ENCODE measurements around the gene HSD17B2.
"Not testable (repeated sequence)": the region's sequence is repeated elsewhere in the genome, so short reads cannot be mapped to it uniquely, and the experiment has no call there.

Gene HSD17B2, protein sequence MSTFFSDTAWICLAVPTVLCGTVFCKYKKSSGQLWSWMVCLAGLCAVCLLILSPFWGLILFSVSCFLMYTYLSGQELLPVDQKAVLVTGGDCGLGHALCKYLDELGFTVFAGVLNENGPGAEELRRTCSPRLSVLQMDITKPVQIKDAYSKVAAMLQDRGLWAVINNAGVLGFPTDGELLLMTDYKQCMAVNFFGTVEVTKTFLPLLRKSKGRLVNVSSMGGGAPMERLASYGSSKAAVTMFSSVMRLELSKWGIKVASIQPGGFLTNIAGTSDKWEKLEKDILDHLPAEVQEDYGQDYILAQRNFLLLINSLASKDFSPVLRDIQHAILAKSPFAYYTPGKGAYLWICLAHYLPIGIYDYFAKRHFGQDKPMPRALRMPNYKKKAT

DNA sequence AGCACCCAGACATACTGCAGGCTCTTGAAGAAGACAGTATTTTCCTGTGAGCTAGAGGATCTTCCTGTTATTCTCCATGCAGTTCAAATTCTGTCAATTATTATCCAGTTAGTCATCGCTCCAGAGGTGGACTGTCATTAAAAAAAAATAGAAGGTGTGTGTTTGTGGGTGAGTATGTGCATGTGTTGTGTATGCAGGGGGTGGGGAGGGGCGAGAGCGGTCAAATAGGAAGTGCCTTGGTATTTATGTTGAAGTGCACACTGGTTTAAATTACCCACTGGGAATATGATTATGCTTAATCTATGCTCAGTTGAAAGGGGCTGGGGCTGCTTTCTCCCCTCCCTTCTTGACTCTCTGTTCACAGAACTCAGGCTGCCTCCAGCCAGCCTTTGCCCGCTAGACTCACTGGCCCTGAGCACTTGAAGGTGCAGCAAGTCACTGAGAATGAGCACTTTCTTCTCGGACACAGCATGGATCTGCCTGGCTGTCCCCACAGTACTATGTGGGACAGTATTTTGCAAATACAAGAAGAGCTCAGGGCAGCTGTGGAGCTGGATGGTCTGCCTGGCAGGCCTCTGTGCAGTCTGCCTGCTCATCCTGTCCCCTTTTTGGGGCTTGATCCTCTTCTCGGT lies at the start of gene HSD17B2:
Gene HSD17B2 (plus strand): TSS at position 273 of the 632 bp plus-strand sequence. CDS start 172 bp downstream, at position 445.
- no peak for DNase-seq

DNA sequence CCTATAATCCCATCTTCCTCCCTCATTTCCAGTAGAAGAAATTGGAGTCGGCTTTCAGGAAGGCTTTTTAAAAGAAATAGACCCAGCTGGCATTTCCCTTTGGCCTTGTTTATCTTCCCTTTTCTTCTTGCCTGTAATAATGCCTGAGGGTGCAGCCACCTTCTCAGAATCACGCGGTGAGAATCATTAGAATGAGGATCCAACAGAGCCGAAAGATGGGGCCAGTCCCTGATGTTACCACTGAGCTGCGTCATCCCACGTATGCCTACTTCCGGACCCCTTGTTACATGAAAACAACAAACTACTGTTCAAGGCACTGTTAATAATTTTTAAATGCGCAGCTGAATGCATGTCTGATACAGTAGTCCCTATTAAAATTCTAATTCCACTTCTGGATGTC lies 47.9 kb upstream of the HSD17B2 start:
- no peak for DNase-seq

DNA sequence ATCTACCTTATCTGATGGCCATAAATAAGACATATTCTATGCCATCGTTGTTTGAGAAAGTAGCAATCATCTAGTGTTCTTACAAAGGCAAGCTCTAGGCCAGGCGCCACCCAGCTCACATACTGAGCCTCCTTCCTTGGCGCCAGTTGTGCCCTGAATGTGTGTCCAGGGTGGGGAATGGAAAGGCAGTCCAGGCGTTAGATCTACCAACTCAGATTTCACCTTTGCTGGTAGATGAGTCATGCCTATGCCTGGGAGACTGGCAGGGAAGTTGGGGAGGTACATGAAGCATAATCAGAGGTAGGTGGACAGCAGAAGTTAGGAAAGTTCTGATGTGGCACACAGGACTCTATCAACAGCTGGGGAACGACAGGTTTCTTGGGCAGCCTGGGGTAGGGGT lies 47.3 kb upstream of the HSD17B2 start:
- no peak for DNase-seq

DNA sequence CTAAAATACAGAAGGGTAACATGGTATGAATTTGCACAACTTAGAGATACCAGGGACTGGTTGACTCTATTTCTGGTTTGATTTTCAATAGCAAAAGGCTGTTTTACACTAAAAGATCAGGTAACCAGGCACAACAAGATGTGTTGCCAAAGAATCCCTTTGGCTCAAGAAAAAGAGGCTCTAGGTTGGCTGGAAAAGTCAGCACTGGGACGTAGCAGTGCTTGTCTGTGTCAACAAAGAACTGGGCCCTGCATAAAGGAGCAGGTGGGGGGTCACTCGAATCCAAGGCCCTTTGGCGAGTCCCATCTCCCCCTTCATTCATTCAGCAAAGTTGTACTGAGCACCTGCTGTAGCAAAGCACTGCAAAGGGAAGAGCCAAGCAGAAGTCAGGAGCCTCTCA lies 42.2 kb upstream of the HSD17B2 start:
- no peak for DNase-seq

DNA sequence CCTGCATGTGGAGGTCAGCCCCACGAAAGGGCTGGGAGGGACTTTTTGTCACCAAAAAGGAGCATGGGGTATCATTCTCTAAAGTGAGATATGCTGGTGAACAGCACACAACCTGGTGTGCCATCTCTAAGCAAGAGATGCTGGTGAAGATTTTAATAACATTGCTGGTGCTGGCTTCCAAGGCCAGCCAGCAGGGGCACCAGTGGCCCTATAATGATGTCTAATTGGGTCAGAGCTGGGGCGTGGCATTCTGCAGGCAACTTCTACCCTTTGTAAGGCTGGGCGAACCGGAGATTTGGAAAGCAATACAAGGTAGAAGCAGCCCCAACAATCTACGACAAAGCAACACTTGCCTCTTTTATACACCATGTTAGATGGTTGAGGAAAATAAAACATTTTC lies 40.6 kb upstream of the HSD17B2 start:
- no peak for DNase-seq

DNA sequence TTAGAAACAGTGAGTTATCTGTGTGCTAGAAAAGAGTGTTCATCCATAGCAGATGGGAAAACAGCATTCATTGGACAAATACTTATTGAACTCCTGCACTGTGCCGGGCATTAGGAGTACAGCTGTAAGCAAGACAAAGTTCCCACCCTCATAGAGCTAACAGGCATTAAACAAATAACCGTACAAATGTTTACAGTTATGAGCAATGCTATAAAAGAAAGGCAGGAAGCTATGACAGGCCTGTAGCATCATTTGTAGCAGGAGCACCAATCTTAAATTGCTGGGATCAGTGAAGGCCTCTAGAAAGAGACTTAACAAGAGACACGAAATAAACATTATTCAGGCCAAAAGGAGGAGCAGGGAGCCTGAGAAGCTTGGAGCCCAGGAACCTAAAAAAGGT lies 39.4 kb upstream of the HSD17B2 start:
- DNase-seq: no peak

DNA sequence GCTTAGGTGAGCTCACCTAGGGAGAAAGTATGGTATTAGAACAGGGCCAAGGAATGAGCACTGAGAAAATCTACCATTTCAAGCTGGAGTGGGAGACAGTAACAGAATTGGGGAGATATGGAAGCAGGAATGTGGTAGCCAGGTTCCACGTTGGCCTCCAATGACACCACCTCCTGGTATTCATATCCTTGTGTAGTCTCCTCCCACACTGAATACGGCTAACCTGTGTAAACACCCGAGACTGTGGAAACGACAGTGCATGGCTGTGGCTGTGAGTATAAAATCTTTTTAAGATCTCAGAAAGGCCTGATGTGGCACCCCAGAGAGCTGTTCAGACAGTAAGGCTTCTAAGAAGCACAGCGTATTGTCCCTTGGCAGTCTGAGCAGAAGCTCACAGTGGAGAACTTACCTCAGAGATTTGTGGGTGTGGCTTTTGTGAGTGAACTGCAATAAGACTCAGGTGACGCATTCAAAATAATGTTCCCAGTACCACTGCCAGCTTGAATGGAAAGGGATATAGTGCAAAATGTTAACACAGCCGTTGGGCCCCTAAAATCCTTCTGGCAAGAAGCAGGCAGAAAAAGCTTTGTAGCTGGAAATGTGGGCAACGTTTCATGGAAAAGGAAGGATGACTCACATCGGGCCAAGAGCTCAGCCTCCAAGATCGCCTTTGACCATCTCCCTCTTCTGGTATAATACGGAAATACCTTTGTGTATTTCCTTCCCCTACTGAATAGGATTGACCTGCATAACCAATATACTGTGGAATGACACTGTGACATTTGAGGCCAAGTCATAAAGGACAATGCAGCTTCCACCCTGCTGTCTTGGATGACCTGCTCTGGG lies 38.2 kb upstream of the HSD17B2 start:
- DNase-seq: peak; percentile 15 to 37 (median 16)

DNA sequence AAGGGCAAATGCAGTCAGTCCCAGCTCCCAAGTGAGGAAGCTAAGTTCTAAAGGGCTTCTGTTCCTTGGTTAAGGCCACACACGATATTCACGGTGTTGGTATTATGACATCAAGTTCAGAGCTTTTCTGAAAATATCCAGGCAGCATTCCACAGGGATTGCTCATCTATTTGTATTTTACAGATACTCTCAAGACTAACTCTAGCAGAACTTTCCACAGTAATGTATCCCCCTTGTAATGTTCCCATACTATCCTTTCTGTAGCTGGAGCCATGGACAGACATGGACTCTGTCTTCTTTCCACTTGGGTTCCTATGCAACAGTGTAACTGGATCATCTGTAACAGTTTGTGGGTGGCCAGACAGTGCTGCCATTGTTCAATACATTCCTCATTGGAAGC lies 37.3 kb upstream of the HSD17B2 start:
- no peak for DNase-seq

DNA sequence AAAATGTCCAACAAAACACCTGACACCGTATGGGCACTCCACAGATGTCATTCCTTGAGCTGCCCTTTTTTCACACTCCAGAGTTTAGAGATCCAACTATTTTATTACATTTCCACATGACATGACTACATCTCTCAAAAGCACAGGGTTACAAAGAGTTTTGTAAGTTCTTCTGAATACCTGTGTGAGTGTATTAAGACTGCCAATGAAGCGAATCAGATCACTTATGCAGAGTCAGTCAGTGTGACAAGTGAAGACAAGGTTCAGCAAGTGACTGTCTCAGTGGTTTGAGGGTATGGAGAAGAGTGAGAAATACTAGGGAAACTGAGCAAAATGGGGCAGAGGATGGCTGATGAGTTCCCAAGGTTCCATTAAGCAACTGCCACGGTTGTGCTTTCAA lies 32.2 kb upstream of the HSD17B2 start:
- no peak for DNase-seq

DNA sequence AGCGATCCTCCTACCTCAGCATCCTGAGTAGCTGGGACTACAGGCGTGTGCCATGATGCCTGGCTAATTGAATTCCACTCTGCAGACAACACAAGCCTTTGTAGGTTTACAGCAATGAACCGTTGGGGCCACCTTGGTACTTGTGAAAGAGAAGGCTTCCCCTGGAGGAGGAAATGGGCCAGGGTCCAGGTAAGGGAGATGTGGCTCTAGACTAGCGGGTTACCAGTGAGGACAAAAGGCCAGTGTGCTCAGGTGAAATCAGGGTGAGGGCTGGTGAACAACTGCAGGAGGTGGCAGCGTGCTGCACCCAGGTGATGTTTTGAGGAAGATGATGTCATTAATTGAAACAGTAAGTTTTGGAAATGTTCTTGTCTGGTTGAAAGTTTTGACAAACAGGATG lies 30.5 kb upstream of the HSD17B2 start:
- no peak for DNase-seq

DNA sequence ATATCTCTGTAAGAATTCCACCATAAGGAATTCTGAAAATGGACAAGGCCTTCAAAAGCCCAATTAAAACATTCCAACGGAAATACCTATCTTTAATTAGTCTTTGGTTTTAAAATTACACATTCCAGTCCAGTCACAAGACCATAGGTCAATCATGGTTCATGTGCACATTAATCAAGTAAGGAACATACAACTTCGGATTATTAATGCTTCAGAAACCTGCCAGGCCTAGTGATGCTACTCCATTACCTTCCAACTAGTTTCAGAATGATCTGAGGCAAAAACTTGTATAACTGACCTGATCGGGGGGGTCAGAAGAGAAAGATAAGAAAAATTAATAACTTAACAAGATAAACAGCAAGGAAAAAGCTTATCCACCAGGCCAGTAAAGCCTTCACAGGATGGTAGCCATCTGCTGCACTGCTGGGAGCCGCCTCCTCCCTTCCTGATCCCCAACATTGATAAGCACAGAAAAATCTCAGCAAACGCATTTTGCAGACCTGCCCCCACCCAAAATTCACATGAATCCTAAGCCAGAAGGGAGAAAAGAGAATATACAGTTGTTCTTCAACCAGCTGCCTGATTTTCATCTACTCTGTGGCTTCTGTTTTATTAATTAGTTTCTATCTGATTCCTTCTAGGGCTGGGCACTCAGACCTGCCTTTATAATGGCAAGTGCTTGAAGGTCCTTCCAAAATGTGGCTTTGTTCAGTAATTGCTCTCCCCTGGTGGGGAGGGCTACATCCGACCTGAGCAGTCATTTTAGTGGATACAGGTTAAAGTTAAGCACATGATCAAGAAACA lies 29.8 kb upstream of the HSD17B2 start:
- DNase-seq: no peak

DNA sequence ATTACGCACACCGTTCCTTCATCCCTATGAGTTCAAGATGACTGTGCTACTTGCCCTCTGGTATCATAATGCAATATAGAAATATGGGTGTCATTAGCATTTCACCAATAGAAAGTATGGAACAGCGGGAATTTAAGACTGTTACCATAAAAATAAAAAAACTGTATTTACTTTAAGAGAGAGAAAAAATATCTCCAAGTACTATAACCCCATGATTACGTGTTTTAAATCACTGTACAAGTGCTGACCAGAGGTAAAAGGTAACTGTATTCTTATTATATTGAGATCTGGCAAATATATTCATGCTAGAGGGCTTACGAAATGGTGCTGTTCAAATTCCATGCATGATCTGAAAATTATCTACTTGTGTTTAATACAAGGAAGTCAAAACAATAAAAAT lies 29.0 kb upstream of the HSD17B2 start:
- DNase-seq: no peak

DNA sequence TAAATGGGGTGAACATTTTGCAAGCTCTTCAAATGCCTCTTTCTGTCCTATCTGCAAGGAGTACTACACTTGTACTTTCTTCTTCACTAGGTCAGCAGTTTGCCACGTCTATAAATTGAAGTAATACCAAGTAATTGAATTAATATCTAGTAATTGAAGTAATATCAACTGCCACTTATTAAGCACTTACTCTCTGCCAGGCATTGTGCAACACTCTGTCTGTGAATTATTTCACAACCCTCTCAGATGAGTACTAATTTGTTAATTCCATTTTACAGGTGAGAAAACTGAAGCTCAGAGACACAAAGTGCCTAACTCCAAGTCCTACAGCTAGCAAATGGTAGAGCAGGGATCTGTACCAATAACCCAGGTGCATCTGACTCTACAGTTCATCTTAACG lies 27.9 kb upstream of the HSD17B2 start:
- DNase-seq: no peak

DNA sequence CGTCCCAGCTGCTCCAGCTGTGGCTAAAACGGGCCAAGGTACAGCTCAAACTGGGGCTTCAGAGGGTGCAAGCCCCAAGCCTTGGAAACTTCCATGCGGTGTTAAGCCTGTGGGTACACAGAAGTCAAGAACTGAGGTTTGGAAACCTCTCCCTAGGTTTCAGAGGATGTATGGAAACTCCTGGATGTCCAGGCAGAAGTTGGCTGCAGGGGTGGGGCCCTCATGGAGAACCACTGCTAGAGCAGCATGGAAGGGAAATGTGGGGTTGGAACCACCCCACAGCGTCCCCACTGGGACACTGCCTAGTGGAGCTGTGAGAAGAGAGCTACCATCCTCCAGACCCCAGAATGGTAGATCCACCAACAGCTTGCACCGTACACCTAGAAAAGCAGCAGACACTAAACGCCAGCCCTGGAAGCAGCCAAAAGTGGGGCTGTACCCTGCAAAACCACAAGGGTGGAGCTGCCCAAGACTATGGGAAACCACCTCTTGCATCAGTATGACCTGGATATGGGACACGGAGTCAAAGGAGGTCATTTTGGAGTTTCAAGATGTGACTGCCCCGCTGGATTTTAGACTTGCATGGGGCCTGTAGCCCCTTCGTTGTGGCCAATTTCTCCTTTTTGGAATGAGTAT lies 26.0 kb upstream of the HSD17B2 start:
- no peak for DNase-seq

DNA sequence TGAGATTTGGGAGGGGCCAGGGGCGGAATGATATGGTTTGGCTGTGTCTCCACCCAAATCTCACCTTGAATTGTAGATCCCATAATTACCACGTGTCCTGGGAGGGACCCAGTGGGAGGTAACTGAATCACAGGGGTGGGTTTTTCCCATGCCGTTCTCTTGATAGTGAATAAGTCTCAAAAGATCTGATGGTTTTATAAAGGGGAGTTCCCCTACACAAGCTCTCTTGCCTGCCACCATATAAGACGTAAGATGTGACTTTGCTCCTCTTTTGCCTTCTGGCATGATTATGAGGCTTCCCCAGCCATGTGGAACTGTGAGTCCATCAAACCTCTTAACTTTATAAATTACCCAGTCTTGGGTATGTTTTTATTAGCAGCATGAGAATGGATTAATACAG lies 25.3 kb upstream of the HSD17B2 start:
- DNase-seq: not testable (repeated sequence)

DNA sequence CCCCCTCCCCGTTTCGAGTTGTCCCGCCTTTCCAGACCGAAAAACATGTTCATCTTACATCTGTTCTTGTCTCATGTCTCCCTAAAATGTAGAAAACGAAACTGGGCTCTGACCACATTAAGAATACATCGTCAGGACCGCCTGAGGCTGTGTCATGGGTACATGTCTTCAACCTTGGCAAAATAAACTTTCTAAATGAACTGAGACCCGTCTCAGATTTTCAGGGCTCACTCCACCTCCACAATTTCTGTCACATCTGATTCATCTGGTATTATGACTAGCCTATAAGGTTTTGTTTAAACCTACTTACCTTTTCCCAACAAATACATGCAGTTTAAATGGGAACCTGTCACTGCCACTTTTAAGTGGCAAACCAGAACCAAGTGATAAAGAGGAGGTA lies 24.4 kb upstream of the HSD17B2 start:
- DNase-seq: no peak

DNA sequence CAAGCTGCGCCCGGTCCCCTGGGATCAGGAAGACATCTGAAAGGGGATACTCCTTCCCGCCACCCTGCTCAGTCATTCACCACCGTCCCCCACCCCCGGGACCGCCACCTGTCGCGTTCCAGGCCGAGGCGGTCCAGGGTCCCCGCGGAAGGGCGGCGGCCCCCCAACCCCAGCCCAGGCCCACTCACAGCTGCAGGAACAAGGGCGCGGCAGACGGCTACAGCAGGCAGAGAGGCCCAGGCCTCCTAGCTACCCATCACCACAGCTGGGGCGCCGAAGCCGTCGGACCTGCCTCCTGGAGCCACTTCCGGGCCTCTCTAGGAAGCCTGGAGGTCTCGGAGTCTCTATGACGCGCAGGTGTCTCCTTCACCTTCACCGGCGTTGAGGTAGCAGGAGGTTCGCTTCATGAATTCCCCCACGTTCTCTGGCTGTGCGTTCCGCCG lies 23.8 kb upstream of the HSD17B2 start, which contains the start of gene SDR42E1:
Gene SDR42E1 (minus strand): TSS at position 272 of the 443 bp plus-strand sequence. CDS start 10,612 bp downstream, outside the sequence.
- no peak for DNase-seq

DNA sequence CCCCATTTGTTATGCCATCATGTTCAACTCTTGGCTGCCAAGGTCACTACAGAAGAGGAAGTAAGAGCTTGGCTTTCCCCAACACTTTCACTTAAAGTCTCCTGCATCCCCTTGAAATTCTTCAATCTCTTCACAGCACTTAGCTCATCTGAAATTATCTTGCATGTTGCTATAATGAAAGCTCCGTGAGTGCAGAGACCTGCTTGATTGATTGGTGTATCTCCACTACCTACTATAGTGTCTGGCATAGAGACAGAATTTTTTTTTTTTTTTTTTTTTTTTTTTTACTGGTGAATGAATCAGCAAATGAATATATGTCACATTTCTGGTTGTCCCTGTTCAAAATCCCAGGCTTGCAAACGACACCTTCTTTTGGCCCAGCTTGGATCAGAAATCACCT lies 21.9 kb upstream of the HSD17B2 start:
- peak; percentile 14 to 35 (median 24) for DNase-seq

DNA sequence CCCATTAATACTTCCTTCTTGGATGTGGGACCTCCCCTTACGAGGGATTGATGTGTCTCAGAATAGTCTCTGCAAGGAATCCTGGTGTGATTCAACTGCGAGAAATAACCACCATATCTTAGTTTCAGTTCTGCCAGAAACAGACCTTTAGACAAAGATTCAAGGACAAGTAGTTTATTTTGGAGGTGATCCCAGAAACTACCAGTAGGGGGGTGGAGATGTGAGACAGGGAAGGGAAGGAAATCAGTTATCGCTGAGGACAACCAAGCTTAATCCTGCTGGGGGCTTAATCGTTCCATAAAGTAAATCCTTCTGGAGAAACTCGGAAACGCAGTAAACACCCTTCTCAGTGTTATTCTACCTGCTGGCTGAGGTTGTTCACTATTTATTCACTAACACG lies 18.8 kb upstream of the HSD17B2 start:
- peak; percentile 31 to 51 (median 49) for DNase-seq

DNA sequence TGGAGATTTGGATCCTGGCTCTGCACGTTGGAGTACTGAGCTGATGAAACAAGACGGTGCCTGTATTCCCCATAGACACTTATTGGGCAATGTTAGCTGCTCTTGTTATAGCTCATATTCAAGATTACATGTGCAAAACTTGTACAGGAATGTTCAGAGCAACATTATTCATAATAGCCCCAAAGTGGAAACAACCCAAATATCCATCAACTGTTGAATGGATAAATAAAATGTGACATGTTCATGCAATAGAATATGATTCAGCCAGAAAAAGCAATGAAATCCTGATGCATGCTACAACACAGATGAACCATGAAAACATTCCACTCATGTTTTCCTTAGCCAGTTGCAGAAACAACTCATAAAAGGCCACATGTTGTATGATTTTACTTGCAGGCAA lies 18.1 kb upstream of the HSD17B2 start:
- no peak for DNase-seq

DNA sequence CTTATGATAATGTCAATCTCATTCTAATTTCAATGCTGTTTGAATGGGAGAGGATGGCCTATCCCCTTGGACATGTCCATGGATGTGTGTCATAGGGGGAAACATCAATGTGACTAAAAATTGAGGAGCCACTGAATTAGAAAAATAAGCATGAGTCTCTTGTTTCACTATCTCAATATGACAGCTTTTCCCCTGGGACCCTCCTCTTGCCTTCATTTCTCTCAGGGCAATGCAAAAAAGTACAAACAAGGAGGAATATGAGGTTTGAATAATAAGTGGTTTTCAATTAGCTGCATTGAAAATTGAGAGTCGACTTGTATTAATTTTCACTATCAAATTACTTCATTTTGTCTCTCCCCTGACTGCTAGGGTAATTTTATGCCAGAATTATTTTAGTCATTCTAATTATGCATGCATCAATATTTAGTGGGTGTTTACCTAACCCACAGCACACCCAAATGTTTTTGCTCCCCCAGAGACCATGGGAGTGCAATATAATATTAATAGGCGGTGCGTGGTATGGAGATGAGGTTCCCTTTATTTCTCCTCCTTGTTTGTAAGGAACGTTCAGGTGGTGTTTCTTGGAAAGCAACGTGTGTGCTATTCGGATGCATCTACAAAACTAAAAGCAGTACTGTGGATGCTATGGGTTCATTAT lies 17.0 kb upstream of the HSD17B2 start:
- DNase-seq: no peak

DNA sequence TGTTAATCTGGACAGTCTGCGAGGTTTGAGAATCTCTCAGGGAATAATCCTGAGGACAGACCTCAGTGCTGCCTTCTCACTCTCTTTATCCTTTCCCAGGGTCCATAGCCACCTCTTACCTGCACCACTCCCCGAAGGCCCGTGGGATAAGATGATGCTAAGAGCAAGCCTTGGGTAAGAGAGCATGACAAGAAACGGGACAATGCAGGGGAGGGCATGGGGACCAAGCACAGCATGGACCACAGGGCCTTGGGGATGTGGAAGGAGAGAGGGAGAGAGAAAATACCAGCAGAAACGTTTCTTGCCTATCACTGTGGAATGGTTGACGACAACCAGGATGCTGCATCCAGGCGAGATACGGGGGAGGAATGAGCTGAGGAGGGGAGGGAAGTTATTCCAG lies 15.5 kb upstream of the HSD17B2 start:
- no peak for DNase-seq
